NCI-H1048 (cell line): ENCODE data around the gene TOLLIP.
"Not testable (repeated sequence)": the region's sequence is repeated elsewhere in the genome, so short reads cannot be mapped to it uniquely, and the experiment has no call there.

Source experiments
- DNase-seq: peaks from one replicate; lab custom pipeline; 2025; lab: John Stamatoyannopoulos, UW

Gene TOLLIP

GRCh38 chr11:1281974-1282365, 27.5 kb downstream of the TOLLIP start:
- DNase-seq, result no peak

GRCh38 chr11:1281326-1281973, 28.0 kb downstream of the TOLLIP start:
- DNase-seq, result no peak

GRCh38 chr11:1280116-1281035, 29.1 kb downstream of the TOLLIP start:
- no peak for DNase-seq

GRCh38 chr11:1279674-1280055, 29.8 kb downstream of the TOLLIP start:
- no peak for DNase-seq

- DNase-seq, result no peak
Measured at GRCh38 chr11:1278766-1279673, 30.4 kb downstream of the TOLLIP start.

- no peak for DNase-seq
Measured at GRCh38 chr11:1277936-1278512, 31.4 kb downstream of the TOLLIP start.

- no peak for DNase-seq
Measured at GRCh38 chr11:1276866-1277615, 32.4 kb downstream of the TOLLIP start.

- no peak for DNase-seq
Measured at GRCh38 chr11:1276041-1276790, 33.2 kb downstream of the TOLLIP start.

GRCh38 chr11:1275021-1275420, 34.4 kb downstream of the TOLLIP start:
- no peak for DNase-seq

GRCh38 chr11:1274501-1274900, 34.9 kb downstream of the TOLLIP start:
- no peak for DNase-seq

- no peak for DNase-seq
Measured at GRCh38 chr11:1272531-1272930, 36.9 kb downstream of the TOLLIP start.

- DNase-seq, result no peak
Measured at GRCh38 chr11:1271927-1272326, 37.5 kb downstream of the TOLLIP start.

- no peak for DNase-seq
Measured at GRCh38 chr11:1271406-1271805, 38.0 kb downstream of the TOLLIP start.

GRCh38 chr11:1271002-1271401, 38.4 kb downstream of the TOLLIP start:
- no peak for DNase-seq

GRCh38 chr11:1270476-1270875, 39.0 kb downstream of the TOLLIP start:
- DNase-seq, result no peak

- DNase-seq, result no peak
Measured at GRCh38 chr11:1269957-1270356, 39.5 kb downstream of the TOLLIP start.

GRCh38 chr11:1267441-1268100, 41.9 kb downstream of the TOLLIP start:
- no peak for DNase-seq

GRCh38 chr11:1266976-1267375, 42.5 kb downstream of the TOLLIP start:
- DNase-seq, result not testable (repeated sequence)

- not testable (repeated sequence) for DNase-seq
Measured at GRCh38 chr11:1265480-1265879, 44.0 kb downstream of the TOLLIP start.

- DNase-seq, result not testable (repeated sequence)
Measured at GRCh38 chr11:1264444-1264843, 45.0 kb downstream of the TOLLIP start.
